Middle frontal gyrus (tissue), 1 donor: ENCODE measurements around the gene PLCB1.

Experiments
- DNase-seq: peaks from one replicate; pipeline ENCODE4 v3.0.0-alpha.2; 2015; ENCODE audit warnings: low spot score; ENCODE audit errors: extremely low spot score

Gene PLCB1

DNA sequence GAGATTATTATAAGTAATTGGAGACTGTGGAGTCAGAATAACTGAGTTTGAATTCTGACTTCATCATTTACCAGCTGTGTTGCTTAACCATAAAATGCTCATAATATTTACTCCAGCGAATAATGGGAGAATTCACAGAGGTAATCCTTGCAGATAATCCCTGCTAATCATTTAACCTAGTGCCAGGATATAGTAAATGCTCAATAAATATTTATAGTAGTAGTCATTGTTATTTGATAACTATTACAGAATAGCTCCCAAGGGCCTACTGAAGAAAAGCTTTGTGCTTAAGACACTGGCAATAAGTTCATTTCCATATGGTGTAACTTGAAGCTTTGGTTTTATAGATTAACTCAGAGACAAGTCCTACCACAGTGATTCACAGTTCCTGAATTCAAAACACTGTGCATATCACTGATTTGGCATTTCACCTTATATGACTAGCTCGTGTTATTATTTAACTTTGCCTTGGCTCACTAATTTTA lies 728.0 kb downstream of the PLCB1 start:
- no peak for DNase-seq

DNA sequence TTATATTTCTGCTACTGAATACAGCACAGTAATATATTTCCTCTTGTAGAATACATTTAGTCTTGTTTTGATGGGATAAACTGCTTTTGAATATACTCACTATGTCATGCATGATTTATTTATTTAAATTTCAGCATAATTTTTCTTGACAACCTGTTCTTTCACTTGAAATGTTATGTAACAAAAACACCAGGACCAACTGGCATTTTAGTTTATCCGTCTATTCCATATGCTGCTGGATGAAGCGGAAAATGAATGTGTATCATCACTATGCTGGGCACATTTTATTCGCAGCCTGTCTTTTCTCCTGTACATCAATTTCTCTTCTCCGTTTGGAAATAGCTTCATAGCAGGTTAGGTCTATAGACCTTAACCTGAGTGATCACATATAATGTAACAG lies 730.0 kb downstream of the PLCB1 start:
- DNase-seq: no peak

- no peak for DNase-seq
Observed at GRCh38 chr20:8865636-8866035, 733.6 kb downstream of the PLCB1 start.

DNA sequence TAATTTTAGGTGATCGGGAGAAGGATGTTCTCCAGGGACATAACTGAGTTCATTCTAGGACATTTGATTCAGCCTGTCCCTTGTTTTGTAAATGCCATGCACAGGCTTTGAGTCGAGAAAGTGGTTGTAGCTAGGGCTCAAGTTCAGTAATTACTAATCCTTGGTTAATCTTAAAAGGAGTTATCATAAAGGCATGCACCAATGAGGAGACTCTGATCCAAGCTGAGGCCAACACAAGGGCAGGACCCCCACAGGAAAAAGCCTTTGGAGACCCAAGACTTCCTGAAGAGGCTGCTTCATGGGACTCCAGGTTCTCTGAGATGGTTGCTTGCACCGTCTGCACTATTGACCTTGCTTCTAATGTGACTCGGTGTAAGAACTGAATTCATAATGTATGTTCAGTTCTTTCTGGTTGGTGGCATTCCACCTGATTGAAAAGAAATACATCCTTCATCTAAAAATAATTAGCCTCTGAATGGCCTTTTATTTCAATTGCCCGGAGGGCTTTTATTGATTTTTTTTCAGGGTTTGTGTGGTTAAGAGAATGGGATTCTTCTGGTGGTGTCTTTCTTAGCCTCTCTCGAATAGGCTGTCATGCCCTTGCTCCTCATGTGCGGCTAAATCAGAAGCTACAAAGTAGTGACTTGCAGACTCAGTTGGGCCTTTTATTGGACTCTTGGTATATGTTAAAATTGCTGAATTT lies 735.1 kb downstream of the PLCB1 start:
- DNase-seq: no peak

- no peak for DNase-seq
Observed at GRCh38 chr20:8870652-8871051, 738.6 kb downstream of the PLCB1 start.

GRCh38 chr20:8874437-8874836 lies 742.4 kb downstream of the PLCB1 start:
- no peak for DNase-seq

- no peak for DNase-seq
Observed at GRCh38 chr20:8875586-8875985, 743.5 kb downstream of the PLCB1 start.

GRCh38 chr20:8876366-8876765 lies 744.3 kb downstream of the PLCB1 start:
- DNase-seq: no peak

DNA sequence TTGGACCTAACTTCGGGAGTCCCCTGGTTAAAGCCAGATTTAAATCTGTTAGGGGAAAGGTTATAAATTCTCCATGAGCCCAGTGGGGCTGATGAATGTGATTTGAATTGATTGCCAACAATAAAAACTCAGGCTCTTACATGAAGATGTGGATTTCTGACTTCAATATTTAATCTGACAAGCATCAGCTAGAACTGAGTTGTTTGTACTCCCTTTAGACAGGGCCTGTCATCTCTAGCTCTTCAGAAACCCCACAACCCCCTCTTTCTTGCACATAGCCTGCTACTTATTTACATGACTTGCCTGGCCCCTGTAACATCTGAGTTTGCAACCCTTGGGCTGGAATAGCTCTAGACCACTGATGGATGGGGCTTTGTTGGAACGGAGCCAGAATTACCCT lies 745.2 kb downstream of the PLCB1 start:
- DNase-seq: no peak

GRCh38 chr20:8879669-8880068 lies 747.6 kb downstream of the PLCB1 start:
- DNase-seq: no peak

DNA sequence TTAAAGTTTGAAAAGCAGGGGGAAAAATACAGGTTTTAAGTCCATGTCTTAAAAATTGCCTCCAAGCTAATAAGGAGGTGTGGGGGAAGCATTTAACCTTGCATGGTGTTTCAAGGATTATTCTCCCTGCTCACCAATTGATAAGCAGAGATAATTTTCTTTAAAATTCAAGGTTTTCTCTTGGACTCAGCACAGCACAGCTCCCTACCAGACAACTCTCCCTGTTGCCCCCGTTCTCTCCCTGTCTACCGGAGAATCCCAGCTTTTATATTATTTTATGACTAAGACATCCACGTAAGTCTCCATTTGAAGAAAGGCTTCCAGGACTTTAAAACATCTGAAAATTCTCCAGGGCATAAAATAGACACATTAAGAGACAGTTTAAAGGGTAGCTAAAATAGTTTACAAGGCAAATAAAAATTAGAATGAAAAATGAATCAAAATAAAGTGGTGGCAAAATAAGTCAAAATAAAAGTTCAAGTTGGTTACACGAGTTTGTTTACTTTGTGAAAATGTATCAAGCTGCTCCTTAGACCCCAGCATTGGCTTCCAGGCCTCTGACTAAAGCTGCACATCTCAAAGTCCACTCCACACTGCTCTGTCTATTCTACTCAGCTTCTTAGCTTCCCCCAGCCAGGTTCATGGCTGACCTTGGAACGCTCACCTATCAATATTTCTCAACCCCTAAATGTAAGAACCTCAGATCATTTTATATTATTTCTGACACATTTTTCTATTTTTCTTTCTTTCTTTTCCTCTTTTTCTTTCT lies 748.2 kb downstream of the PLCB1 start:
- no peak for DNase-seq

GRCh38 chr20:8891039-8891438 lies 759.0 kb downstream of the PLCB1 start:
- no peak for DNase-seq

DNA sequence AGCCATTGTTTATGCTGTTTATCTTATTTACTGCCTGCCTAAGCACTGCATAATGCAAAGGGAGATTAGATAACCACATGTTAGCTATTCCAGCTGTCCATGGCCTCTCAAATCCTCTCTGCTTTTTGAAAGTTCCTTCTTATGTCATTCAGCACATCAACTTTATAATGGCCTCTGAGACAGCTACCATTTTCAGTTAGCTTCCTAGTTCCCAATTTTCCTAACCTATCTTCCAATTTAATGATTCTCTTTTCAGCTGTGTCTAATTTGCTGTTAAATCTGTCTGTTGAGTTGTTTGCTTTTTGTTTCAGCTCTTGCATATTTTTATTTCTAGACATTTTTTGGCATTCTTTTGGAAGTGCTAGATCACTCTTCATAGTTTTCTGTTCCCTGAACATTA lies 763.4 kb downstream of the PLCB1 start:
- DNase-seq: no peak

GRCh38 chr20:8898823-8899222 lies 766.8 kb downstream of the PLCB1 start:
- no peak for DNase-seq

- DNase-seq: no peak
Observed at GRCh38 chr20:8901237-8902025, 769.4 kb downstream of the PLCB1 start.

GRCh38 chr20:8903655-8904605 lies 771.9 kb downstream of the PLCB1 start:
- no peak for DNase-seq

DNA sequence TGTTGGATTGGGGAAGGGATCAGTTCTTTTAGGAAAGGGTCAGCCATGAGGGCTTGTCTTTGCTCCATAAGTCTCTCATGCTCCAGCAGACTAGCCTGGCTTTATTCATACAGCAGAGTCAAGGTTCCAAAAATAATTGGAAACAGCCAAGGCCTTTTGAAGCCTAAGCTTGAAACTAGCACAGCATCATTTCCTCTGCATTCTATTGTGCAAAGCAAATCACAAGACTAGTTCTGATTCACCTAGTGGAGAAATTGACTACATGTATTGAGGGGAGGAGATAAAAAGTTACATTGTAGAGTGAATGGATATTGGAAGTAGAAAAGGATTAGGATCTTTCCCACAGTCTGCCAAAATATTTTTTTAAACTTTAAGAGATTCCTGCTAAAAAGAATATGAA lies 777.5 kb downstream of the PLCB1 start:
- no peak for DNase-seq

GRCh38 chr20:8912096-8912495 lies 780.0 kb downstream of the PLCB1 start:
- no peak for DNase-seq

GRCh38 chr20:8912731-8913130 lies 780.7 kb downstream of the PLCB1 start:
- DNase-seq: peak; percentile 43

- DNase-seq: no peak
Observed at GRCh38 chr20:8913456-8913855, 781.4 kb downstream of the PLCB1 start.

DNA sequence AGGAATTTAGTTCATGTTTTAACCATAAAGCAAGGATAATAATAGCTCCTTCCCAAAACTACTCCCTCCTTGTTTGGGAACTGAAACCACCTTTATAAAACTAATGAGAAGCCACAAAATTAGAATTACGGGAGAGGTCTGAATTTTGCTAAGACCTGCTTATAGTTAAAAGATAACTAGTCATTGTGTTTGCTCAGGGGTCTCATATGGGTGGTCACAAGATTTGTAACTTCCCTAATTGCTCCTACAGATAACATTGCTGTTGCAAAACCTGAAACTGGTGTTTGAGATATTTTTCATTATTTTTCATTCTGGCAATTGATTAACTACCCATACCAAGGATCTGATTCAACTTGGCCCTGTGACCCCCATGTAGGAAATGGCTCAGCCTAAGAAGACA lies 782.4 kb downstream of the PLCB1 start:
- DNase-seq: no peak
